Mammary epithelial cell (primary cell): ENCODE results near the gene ZBED2.

ENCODE experiments used
- CTCF ChIP-seq, 2 donors: IDR thresholded peaks in 1 of 2; conservative IDR thresholded peaks in 1 of 2; 2 replicates each; pipeline ENCODE4 v1.5.1; 2011 to 2012; ENCODE audit warnings: inconsistent platforms in 2 of 2, low read length in 2 of 2, mild to moderate bottlenecking in 2 of 2, control low read depth in 1 of 2, low read depth in 1 of 2; ENCODE audit not compliant: insufficient read depth in 1 of 2; ENCODE audit errors: extremely low read depth in 1 of 2
- EZH2 ChIP-seq: IDR thresholded peaks from 2 replicates; pipeline ENCODE4 v1.6.1; 2012; ENCODE audit warnings: low read length, inconsistent platforms, borderline replicate concordance

- TF ChIP-seq CTCF (conservative IDR thresholded peaks at IDR 0.05 in 1 of 2, IDR thresholded peaks at IDR 0.05 in 1 of 2; ENCODE audit: extremely low read depth in 1 of 2, insufficient read depth in 1 of 2, low read depth in 1 of 2, low read length in 2 of 2) (no peak), EZH2 (no peak)
Observed at GRCh38 chr3:111598139-111598538, 3.0 kb upstream of the ZBED2 start.
